Cardiac muscle cell (in vitro differentiated cells and primary cell): ENCODE data around the gene SMIM38. TPM values are rescaled to one million over a fixed set of nuclear protein-coding genes. Genes with fewer than 3 reads are reported as not detected.

Experiments
- DNase-seq, 2 donors: peaks; one replicate each; pipeline versions ENCODE4 v3.0.0 to v3.0.0-alpha.2; 2010 to 2017; ENCODE audit warnings: low read depth in 1 of 2, low spot score in 1 of 2
- H3K27ac ChIP-seq: fragments of 200-600 bp; sonication (generic); 2 replicates; pipeline ENCODE4 v1.5.1; 2016
- H3K27me3 ChIP-seq: fragments of 200-600 bp; sonication (generic); 2 replicates; pipeline ENCODE4 v1.6.0; 2016; ENCODE audit warnings: control low read depth
- H3K36me3 ChIP-seq: fragments of 200-600 bp; sonication (generic); 2 replicates; pipeline ENCODE4 v1.5.1; 2016; ENCODE audit warnings: control low read depth
- H3K4me1 ChIP-seq: fragments of 200-600 bp; sonication (generic); 2 replicates; pipeline ENCODE4 v1.8.1; 2017; ENCODE audit warnings: low read depth, mild to moderate bottlenecking, mixed run types
- H3K4me3 ChIP-seq: fragments of 200-600 bp; sonication (generic); 2 replicates; pipeline ENCODE4 v1.5.1; 2016; ENCODE audit warnings: mild to moderate bottlenecking
- H3K9me3 ChIP-seq: fragments of 200-600 bp; sonication (generic); 2 replicates; pipeline ENCODE4 v1.5.1; 2017; ENCODE audit warnings: low read depth, mild to moderate bottlenecking, control low read depth
- polyA plus RNA-seq: library from polyadenylated mRNA; unstranded; fragments of >200 nt; fragmentation: Nextera tagmentation; extraction: Ambion mirVana; gene quantifications from 2 replicates; pipeline ENCODE4 v1.2.1, GENCODE V29; 2016
- total RNA-seq: library from RNA; depleted of rRNA; stranded (reverse); fragments of >200 nt; gene quantifications from 2 replicates; pipeline ENCODE4 v1.2.3, GENCODE V29; 2016
- TF ChIP-seq, protein P1 (sequence below): IDR thresholded peaks from 2 replicates; pipeline ENCODE4 v1.5.1; 2012; ENCODE audit warnings: low read depth, mild to moderate bottlenecking, low read length

Gene SMIM38
- total and polyA plus RNA-seq, 2 experiments from 2014 or later = 0.62 to 5.5 TPM

- Histone ChIP-seq H3K4me3 (no peak overlapping the region), H3K9me3 (no peaks in the 10 kb centered on the region), H3K27ac (no peak overlapping the region), H3K27me3 (no peaks in the 10 kb centered on the region), H3K4me1 (peaks cover 5% of the 10 kb centered on the region), H3K36me3 (no peaks in the 10 kb centered on the region)
- DNase-seq = peak in 1 of 2 donors; percentile 82
- TF ChIP-seq, protein P1, sequence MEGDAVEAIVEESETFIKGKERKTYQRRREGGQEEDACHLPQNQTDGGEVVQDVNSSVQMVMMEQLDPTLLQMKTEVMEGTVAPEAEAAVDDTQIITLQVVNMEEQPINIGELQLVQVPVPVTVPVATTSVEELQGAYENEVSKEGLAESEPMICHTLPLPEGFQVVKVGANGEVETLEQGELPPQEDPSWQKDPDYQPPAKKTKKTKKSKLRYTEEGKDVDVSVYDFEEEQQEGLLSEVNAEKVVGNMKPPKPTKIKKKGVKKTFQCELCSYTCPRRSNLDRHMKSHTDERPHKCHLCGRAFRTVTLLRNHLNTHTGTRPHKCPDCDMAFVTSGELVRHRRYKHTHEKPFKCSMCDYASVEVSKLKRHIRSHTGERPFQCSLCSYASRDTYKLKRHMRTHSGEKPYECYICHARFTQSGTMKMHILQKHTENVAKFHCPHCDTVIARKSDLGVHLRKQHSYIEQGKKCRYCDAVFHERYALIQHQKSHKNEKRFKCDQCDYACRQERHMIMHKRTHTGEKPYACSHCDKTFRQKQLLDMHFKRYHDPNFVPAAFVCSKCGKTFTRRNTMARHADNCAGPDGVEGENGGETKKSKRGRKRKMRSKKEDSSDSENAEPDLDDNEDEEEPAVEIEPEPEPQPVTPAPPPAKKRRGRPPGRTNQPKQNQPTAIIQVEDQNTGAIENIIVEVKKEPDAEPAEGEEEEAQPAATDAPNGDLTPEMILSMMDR = no peak
Observed at GRCh38 chr11:69173925-69174581, 18.3 kb downstream of the SMIM38 start.

- Histone ChIP-seq H3K9me3 (no peaks in the 10 kb centered on the region), H3K4me3 (no peak overlapping the region), H3K4me1 (peaks cover 5% of the 10 kb centered on the region), H3K27ac (no peak overlapping the region), H3K36me3 (no peaks in the 10 kb centered on the region), H3K27me3 (no peaks in the 10 kb centered on the region)
- TF ChIP-seq, protein P1 = no peak
- DNase-seq = no peak
Observed at GRCh38 chr11:69174841-69175240, 19.1 kb downstream of the SMIM38 start.

DNA sequence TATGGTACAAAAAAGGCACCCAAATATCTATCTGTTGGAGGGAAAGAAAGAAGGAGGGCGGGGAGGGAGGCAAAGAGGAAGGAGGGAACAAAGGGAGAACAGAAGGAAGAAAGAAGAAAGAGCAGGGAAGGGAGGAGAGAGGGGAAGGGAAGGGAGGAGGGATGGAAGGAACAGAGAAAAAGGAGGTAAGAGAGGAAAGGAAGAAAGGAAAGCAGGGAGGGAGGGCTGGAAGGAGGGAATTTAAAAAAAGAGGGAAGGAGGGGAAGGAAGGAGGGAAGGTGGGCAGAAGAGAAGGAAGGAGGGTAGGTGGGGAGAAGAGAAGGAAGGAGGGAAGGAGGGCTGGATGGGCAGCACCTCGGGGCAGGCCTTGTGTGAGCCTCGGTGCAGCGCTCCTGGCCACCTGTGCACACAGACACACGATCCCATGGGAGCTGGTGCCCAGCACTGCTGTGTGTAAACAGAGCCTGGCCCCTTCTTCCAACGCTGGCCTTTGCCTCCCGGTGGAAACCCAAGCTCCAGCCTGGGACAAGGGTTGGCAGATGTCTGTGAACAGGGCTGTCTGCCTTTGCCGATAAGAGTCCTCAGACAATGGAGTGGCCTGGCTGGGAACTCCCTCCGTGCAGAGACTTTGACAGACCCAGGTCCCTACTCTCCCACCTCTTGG is 23.2 kb downstream of the SMIM38 start:
- H3K27ac ChIP-seq = no peak overlapping the region
- TF ChIP-seq, protein P1 = no peak
- H3K4me3 ChIP-seq = no peak overlapping the region
- H3K4me1 ChIP-seq = no peaks in the 10 kb centered on the region
- no peaks in the 10 kb centered on the region for H3K36me3 ChIP-seq
- no peaks in the 10 kb centered on the region for H3K27me3 ChIP-seq
- no peaks in the 10 kb centered on the region for H3K9me3 ChIP-seq
- DNase-seq = no peak

DNA sequence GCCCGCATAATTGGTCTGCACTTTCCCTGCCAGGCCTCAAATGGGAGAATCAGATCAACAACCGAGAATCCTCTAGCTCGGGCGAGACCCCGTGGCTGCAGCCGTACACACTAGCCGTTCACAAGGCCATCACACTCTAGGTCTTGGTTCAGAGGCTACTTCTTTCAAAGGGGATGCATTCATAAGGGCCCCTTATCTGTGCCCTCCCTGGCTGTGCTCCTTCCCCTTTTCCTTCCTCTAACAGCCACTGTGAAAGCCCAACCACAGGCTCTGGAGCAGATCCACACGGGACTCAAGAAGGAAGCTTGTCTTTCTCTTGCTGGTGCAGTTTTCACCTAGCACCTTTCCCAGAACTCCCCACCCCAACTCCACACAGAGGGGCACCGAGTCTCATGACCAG is 24.5 kb downstream of the SMIM38 start:
- H3K4me1 ChIP-seq = no peaks in the 10 kb centered on the region
- H3K27me3 ChIP-seq = no peaks in the 10 kb centered on the region
- TF ChIP-seq, protein P1 = no peak
- H3K27ac ChIP-seq = no peak overlapping the region
- H3K4me3 ChIP-seq = no peak overlapping the region
- no peak for DNase-seq
- no peaks in the 10 kb centered on the region for H3K9me3 ChIP-seq
- H3K36me3 ChIP-seq = no peaks in the 10 kb centered on the region

DNA sequence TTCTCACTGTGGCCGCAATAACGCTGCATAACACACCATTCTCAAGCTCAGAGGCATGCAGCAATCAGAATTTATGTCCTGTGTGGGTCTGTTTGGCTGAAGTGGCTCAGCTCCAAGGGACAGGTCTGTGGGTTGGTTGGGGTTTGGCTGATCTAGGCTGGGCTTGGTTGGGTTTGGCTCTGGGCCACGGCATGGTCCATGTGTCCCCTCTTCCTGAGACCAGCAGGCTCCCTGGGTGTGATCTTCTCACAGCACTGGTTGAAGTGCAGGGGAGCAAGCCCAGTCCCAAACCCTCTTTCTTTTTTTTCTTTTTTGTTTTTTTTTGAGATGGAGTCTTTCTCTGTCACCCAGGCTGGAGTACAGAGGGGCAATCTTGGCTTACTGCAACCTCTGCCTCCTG is 25.0 kb downstream of the SMIM38 start:
- H3K4me1 ChIP-seq = no peaks in the 10 kb centered on the region
- TF ChIP-seq, protein P1 = no peak
- H3K27me3 ChIP-seq = no peaks in the 10 kb centered on the region
- no peak overlapping the region for H3K4me3 ChIP-seq
- H3K9me3 ChIP-seq = no peaks in the 10 kb centered on the region
- no peak overlapping the region for H3K27ac ChIP-seq
- DNase-seq = no peak
- no peaks in the 10 kb centered on the region for H3K36me3 ChIP-seq
